GM23338 (cell line): ENCODE data around the gene CCDC86. TPM values are rescaled to one million over a fixed set of nuclear protein-coding genes. Genes with fewer than 3 reads are reported as not detected.

Experiments
- ATAC-seq: fragments of 200-7000 bp; cut with Tn5 transposase; 3 replicates; pipeline ENCODE4 v1.9.1; 2020
- DNase-seq: peaks from one replicate; pipeline ENCODE4 v3.0.0-alpha.2; 2015; ENCODE audit warnings: low spot score
- H2AFZ ChIP-seq: fragments of 200-600 bp; sonication (generic); 2 replicates; pipeline ENCODE4 v1.8.0; 2016; ENCODE audit warnings: antibody characterized with exemption, mild to moderate bottlenecking, moderate library complexity
- H3F3A ChIP-seq: fragments of 200-600 bp; sonication (generic); replicated peaks from 2 replicates; pipeline ENCODE4 v1.8.0; 2017; ENCODE audit warnings: antibody characterized with exemption, mixed run types, low read depth
- H3K27ac ChIP-seq: fragments of 200-600 bp; sonication (generic); 2 replicates; pipeline ENCODE4 v1.6.1; 2016; ENCODE audit warnings: low read depth
- H3K27me3 ChIP-seq: fragments of 200-600 bp; sonication (generic); 2 replicates; pipeline ENCODE4 v1.8.0; 2016; ENCODE audit warnings: mild to moderate bottlenecking, mixed run types, moderate library complexity; ENCODE audit not compliant: insufficient read depth
- H3K36me3 ChIP-seq: fragments of 200-600 bp; sonication (generic); 2 replicates; pipeline ENCODE4 v1.8.0; 2016; ENCODE audit warnings: mild to moderate bottlenecking; ENCODE audit not compliant: insufficient read depth
- H3K4me1 ChIP-seq: fragments of 200-600 bp; sonication (generic); 2 replicates; pipeline ENCODE4 v1.8.0; 2016; ENCODE audit warnings: mild to moderate bottlenecking, moderate library complexity; ENCODE audit not compliant: insufficient read depth
- H3K4me2 ChIP-seq: fragments of 200-600 bp; sonication (generic); 2 replicates; pipeline ENCODE4 v1.7.1; 2017; ENCODE audit warnings: mixed run types
- H3K4me3 ChIP-seq: fragments of 200-600 bp; sonication (generic); 2 replicates; pipeline ENCODE4 v1.6.1; 2016; ENCODE audit warnings: mixed run types
- H3K79me2 ChIP-seq: fragments of 200-600 bp; sonication (generic); replicated peaks from 2 replicates; pipeline ENCODE4 v1.8.0; 2017; ENCODE audit warnings: mild to moderate bottlenecking; ENCODE audit not compliant: insufficient read depth
- H3K9me2 ChIP-seq: fragments of 200-600 bp; sonication (generic); 2 replicates; pipeline ENCODE4 v1.8.0; 2017; ENCODE audit not compliant: insufficient read depth
- H4K20me1 ChIP-seq: fragments of 200-600 bp; sonication (generic); replicated peaks from 2 replicates; pipeline ENCODE4 v1.8.0; 2017; ENCODE audit warnings: mild to moderate bottlenecking; ENCODE audit not compliant: insufficient read depth
- H3K27ac Mint-ChIP-seq: 2 replicates; pipeline ENCODE4 v1.8.0; 2020; ENCODE audit warnings: inconsistent platforms, mild to moderate bottlenecking, moderate library complexity, mixed read lengths
- H3K27me3 Mint-ChIP-seq: 3 replicates; pipeline ENCODE4 v1.8.0; 2022; ENCODE audit warnings: low read depth, mild to moderate bottlenecking, moderate library complexity, mixed read lengths, inconsistent platforms; ENCODE audit not compliant: insufficient read depth, poor library complexity
- H3K36me3 Mint-ChIP-seq: 3 replicates; pipeline ENCODE4 v1.8.0; 2021; ENCODE audit warnings: low read depth, mild to moderate bottlenecking, inconsistent platforms, moderate library complexity, mixed read lengths
- H3K4me1 Mint-ChIP-seq: 3 replicates; pipeline ENCODE4 v1.8.0; 2020; ENCODE audit warnings: mild to moderate bottlenecking, inconsistent platforms, mixed read lengths
- H3K4me3 Mint-ChIP-seq: 3 replicates; pipeline ENCODE4 v1.8.0; 2021; ENCODE audit warnings: moderate library complexity, mild to moderate bottlenecking, inconsistent platforms, mixed read lengths
- H3K9me3 Mint-ChIP-seq: 3 replicates; pipeline ENCODE4 v1.8.0; 2020; ENCODE audit warnings: moderate library complexity, mild to moderate bottlenecking, inconsistent platforms, mixed read lengths
- CTCF ChIP-seq, 2 experiments: fragments of 200-600 bp in 1 of 2; sonication (generic) in 1 of 2; conservative IDR thresholded peaks; 2 replicates each; pipeline versions ENCODE4 v1.5.1 to v1.6.1; 2016 to 2017; ENCODE audit warnings: antibody characterized with exemption in 2 of 2, low read depth in 2 of 2, mild to moderate bottlenecking in 2 of 2, moderate library complexity in 1 of 2
- ETS1 ChIP-seq: IDR thresholded peaks from 2 replicates; pipeline ENCODE4 v1.6.1; 2016; ENCODE audit warnings: antibody characterized with exemption
- EZH2 ChIP-seq: fragments of 200-600 bp; sonication (generic); IDR thresholded peaks from one replicate; pipeline ENCODE4 v1.8.0; 2017; ENCODE audit warnings: antibody characterized with exemption, mild to moderate bottlenecking, low read depth; ENCODE audit not compliant: unreplicated experiment
- JUNB ChIP-seq: IDR thresholded peaks from one replicate; pipeline ENCODE4 v1.6.1; 2016; ENCODE audit warnings: antibody characterized with exemption; ENCODE audit not compliant: unreplicated experiment
- POLR2AphosphoS5 ChIP-seq: IDR thresholded peaks from 2 replicates; pipeline ENCODE4 v1.6.1; 2016; ENCODE audit warnings: antibody characterized with exemption, low read depth
- REST ChIP-seq: IDR thresholded peaks from one replicate; pipeline ENCODE4 v1.6.1; 2018; ENCODE audit warnings: antibody characterized with exemption; ENCODE audit not compliant: unreplicated experiment
- STAT1 ChIP-seq: IDR thresholded peaks from one replicate; pipeline ENCODE4 v1.6.1; 2016; ENCODE audit warnings: antibody characterized with exemption; ENCODE audit not compliant: unreplicated experiment
- ZNF114 ChIP-seq: fragments of 250-450 bp; sonication (Bioruptor Pico); IDR thresholded peaks from 2 replicates; pipeline ENCODE4 v1.5.0; 2020; ENCODE audit warnings: mild to moderate bottlenecking, moderate library complexity
- ZNF331 ChIP-seq: fragments of 250-450 bp; sonication (Bioruptor Pico); IDR thresholded peaks from 2 replicates; pipeline ENCODE4 v1.5.0; 2020; ENCODE audit warnings: low read depth, mild to moderate bottlenecking, moderate library complexity
- polyA plus RNA-seq: library from polyadenylated mRNA; unstranded; fragments of >200 nt; fragmentation: Nextera tagmentation; extraction: Ambion mirVana; gene quantifications from 2 replicates; pipeline ENCODE4 v1.2.1, GENCODE V29; 2016
- total RNA-seq: library from RNA; depleted of rRNA; stranded (reverse); fragments of >200 nt; shearing (Covaris generic); gene quantifications from 2 replicates; pipeline ENCODE4 v1.2.3, GENCODE V29; 2014

CCDC86 gene
- total and polyA plus RNA-seq, 2 experiments from 2014 or later, result 67.3 to 98.5 TPM

- no peak for TF ChIP-seq REST
Measured at GRCh38 chr11:60878245-60879101, 36.6 kb downstream of the CCDC86 start (continued).

DNA sequence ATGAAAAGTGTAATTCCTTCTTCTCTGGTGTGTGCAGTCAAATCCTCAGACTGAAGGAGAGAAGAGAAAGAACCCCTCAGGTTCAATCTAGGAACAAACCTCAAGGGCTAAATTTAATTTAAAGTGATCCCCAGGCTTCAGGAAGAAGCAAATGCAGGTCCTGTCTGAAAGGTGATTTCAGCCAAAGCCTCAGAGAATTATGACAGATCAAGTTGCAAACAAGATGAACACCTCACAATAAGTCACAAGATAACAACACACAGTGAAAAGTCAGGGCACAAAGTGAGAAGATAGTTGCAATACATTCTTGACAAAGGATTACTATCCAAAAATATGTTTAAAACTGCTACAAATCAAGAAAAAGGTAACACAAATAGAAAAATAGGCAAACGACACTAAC, 37.2 kb downstream of the CCDC86 start:
- H3K27me3 Mint-ChIP-seq, result no peaks in the 10 kb centered on the region
- ATAC-seq (no peak), DNase-seq (no peak)
- H3K4me1 Mint-ChIP-seq, result no peaks in the 10 kb centered on the region
- Histone ChIP-seq H3K79me2 (no peaks in the 10 kb centered on the region), H4K20me1 (no peaks in the 10 kb centered on the region; the same call in 1 of the 2 replicates), H3K36me3 (no peaks in the 10 kb centered on the region), H3K4me3 (no peak overlapping the region), H3K9me2 (no peaks in the 10 kb centered on the region), H2AFZ (no peak overlapping the region), H3K27ac (no peak overlapping the region), H3K4me2 (no peak overlapping the region), H3F3A (no peaks in the 10 kb centered on the region), H3K4me1 (no peaks in the 10 kb centered on the region), H3K27me3 (no peaks in the 10 kb centered on the region)
- no peak overlapping the region for H3K27ac Mint-ChIP-seq
- no peaks in the 10 kb centered on the region for H3K9me3 Mint-ChIP-seq
- no peak overlapping the region for H3K4me3 Mint-ChIP-seq
- H3K36me3 Mint-ChIP-seq, result no peaks in the 10 kb centered on the region; the same call in 2 of the 3 replicates
- TF ChIP-seq JUNB (no peak), POLR2AphosphoS5 (no peak), CTCF (conservative IDR thresholded peaks at IDR 0.05; ENCODE audit: low read depth in 2 of 2) (no peak), STAT1 (no peak), ZNF114 (CRISPR knock-in tag) (no peak), REST (no peak), EZH2 (no peak), ETS1 (no peak), ZNF331 (no peak)
